Measurements from ENCODE around the gene HYCC2. TPM values are rescaled to one million over a fixed set of nuclear protein-coding genes. Genes with fewer than 3 reads are reported as not detected.

Gene HYCC2
- total RNA-seq, 1 donor = 11.7 TPM

DNA sequence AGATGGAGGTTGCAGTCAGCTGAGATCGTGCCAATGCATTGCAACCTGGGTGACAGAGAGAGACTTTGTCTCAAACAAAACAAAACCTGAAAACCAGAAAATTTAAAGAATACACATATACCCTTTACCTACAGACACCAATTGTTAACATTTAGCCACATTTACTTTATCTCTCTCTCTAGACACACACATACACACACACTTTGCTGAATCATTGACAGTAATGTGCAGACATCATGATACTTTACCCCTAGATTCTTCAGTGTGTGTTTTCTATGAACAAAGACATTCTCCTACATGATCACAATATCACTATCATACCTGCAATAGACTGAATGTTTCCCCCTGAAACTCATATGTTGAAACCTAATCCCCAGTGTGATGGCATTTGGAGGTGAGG, 34.3 kb upstream of the HYCC2 start:
- no peak overlapping the region for H3K4me3 ChIP-seq (ENCODE audit: low read depth, low read length)
- TF ChIP-seq, protein P1, sequence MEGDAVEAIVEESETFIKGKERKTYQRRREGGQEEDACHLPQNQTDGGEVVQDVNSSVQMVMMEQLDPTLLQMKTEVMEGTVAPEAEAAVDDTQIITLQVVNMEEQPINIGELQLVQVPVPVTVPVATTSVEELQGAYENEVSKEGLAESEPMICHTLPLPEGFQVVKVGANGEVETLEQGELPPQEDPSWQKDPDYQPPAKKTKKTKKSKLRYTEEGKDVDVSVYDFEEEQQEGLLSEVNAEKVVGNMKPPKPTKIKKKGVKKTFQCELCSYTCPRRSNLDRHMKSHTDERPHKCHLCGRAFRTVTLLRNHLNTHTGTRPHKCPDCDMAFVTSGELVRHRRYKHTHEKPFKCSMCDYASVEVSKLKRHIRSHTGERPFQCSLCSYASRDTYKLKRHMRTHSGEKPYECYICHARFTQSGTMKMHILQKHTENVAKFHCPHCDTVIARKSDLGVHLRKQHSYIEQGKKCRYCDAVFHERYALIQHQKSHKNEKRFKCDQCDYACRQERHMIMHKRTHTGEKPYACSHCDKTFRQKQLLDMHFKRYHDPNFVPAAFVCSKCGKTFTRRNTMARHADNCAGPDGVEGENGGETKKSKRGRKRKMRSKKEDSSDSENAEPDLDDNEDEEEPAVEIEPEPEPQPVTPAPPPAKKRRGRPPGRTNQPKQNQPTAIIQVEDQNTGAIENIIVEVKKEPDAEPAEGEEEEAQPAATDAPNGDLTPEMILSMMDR (IDR thresholded peaks at IDR 0.05; ENCODE audit: insufficient read depth, low read length) = no peak
- DNase-seq (ENCODE audit: low read depth) = no peak

DNA sequence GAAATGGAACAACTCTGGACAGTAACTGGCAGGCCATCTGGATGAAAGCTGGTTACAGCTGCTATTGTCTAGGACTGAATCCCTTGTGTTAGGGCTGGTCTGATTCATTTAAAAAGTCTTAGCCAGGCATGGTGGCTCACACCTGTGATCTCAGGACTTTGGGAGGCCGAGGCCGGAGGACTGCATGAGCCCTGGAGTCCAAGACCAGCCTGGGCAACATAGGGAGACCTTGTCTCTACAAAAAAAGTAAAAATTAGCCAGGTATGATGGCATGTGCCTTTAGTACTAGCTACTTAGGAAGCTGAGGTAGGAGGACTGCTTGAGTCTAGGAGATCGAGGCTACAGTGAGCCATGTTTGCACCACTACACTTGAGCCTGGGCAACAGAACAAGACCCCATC, 29.0 kb upstream of the HYCC2 start:
- TF ChIP-seq, protein P1 (IDR thresholded peaks at IDR 0.05; ENCODE audit: insufficient read depth, low read length) = no peak
- no peak overlapping the region for H3K4me3 ChIP-seq (ENCODE audit: low read depth, low read length)
- no peak for DNase-seq (ENCODE audit: low read depth)

DNA sequence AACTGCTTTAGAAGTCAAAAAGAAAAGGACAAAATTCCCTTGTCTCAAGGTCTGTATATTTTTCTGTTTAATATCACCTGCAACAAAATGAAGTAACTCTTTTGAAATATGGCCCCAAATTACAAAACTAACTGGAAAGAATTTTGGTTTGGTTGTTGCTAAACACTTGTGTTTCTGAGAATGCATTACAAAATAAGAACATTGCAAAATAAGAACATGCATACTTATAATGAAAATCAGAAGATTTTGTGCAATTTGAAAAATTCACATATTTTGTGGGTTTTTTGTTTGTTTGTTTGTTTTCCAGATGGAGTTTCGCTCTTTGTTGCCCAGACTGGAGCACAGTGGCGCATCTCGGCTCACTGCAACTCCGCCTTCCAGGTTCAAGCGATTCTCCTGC, 22.1 kb upstream of the HYCC2 start:
- H3K4me3 ChIP-seq (ENCODE audit: low read depth, low read length) = no peak overlapping the region
- DNase-seq (ENCODE audit: low read depth) = no peak
- TF ChIP-seq, protein P1 (IDR thresholded peaks at IDR 0.05; ENCODE audit: insufficient read depth, low read length) = no peak

DNA sequence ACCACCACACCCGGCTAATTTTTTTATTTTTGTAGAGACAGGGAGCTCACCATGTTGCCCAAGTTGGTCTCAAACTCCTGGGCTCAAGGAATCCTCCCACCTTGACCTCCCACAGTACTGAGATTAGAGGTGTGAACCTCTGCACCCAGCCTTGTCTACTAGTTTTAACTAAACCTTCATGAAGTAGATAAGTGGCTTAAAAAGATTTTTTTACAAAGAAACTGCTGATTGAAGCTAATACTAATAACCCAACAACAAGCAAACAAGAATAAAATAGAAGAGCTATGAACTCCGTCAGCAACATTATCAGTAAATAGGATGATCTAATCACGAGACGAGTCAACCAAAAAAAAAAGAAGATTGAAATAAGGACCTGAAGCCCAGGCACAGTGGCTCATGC, 19.1 kb upstream of the HYCC2 start:
- TF ChIP-seq, protein P1 (IDR thresholded peaks at IDR 0.05; ENCODE audit: insufficient read depth, low read length) = no peak
- no peak overlapping the region for H3K4me3 ChIP-seq (ENCODE audit: low read depth, low read length)
- no peak for DNase-seq (ENCODE audit: low read depth)

DNA sequence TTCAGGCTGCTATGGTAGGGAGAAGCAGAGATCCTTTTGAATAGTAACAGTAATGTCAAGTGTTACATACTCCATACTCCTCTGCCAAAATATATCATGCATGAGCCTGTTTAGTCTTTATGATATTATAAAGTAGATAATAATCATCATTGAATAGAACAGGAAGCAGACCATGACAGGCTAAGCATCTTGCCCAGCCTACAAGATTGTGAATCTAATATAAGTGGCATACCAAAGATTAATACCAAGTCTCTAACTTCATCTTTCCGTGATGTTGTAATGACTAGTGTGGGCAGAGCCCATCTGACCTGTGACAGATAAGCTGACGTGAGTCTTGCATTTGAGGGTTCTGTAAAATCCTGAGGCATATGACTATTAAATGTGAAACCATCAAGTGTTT, 13.4 kb upstream of the HYCC2 start:
- TF ChIP-seq, protein P1 (IDR thresholded peaks at IDR 0.05; ENCODE audit: insufficient read depth, low read length) = no peak
- H3K4me3 ChIP-seq (ENCODE audit: low read depth, low read length) = no peak overlapping the region
- DNase-seq (ENCODE audit: low read depth) = no peak

DNA sequence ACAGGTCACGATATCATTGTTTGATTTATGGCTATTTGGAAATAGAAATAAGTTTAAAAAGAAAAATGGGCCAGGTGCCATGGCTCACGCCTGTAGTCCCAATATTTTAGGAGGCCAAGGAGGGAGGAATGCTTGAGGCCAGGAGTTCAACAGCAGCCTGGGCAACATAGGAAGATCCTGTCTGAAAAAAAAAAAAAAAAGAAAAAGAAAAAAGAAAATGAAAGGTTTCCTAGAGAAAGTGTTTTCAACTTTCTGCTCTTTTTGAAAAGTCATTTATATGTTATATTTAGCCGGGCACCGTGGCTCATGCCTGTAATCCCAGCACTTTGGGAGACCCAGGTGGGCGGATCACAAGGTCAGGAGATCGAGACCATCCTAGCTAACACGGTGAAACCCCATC, 3.5 kb upstream of the HYCC2 start:
- TF ChIP-seq, protein P1 (IDR thresholded peaks at IDR 0.05; ENCODE audit: insufficient read depth, low read length) = no peak
- no peak overlapping the region for H3K4me3 ChIP-seq (ENCODE audit: low read depth, low read length)
- DNase-seq (ENCODE audit: low read depth) = no peak

DNA sequence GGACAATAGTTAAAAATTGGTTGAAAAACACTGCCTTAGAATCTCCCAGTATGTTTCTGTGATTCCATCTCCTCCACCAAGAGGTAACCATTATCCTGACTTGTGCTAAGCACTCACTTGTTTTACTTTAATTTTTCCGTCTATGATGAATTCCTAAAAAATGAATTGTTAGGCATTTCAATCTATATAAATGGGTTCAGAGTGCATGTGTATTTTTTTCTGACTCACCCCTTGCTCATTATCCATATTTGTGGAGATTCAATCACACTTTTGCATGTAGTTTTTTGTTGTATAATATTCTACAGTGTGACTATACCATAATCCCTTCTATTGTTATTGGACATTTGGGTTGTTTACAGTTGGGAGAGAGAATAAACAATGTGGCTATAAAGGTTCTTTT, 1.6 kb upstream of the HYCC2 start:
- no peak for DNase-seq (ENCODE audit: low read depth)
- TF ChIP-seq, protein P1 (IDR thresholded peaks at IDR 0.05; ENCODE audit: insufficient read depth, low read length) = no peak
- no peak overlapping the region for H3K4me3 ChIP-seq (ENCODE audit: low read depth, low read length)

Data from fibroblast of the aortic adventitia (primary cell).